ENCODE results near the gene CDC42BPA.
"Not testable (repeated sequence)": the region's sequence is repeated elsewhere in the genome, so short reads cannot be mapped to it uniquely, and the experiment has no call there.

The CDC42BPA gene, protein sequence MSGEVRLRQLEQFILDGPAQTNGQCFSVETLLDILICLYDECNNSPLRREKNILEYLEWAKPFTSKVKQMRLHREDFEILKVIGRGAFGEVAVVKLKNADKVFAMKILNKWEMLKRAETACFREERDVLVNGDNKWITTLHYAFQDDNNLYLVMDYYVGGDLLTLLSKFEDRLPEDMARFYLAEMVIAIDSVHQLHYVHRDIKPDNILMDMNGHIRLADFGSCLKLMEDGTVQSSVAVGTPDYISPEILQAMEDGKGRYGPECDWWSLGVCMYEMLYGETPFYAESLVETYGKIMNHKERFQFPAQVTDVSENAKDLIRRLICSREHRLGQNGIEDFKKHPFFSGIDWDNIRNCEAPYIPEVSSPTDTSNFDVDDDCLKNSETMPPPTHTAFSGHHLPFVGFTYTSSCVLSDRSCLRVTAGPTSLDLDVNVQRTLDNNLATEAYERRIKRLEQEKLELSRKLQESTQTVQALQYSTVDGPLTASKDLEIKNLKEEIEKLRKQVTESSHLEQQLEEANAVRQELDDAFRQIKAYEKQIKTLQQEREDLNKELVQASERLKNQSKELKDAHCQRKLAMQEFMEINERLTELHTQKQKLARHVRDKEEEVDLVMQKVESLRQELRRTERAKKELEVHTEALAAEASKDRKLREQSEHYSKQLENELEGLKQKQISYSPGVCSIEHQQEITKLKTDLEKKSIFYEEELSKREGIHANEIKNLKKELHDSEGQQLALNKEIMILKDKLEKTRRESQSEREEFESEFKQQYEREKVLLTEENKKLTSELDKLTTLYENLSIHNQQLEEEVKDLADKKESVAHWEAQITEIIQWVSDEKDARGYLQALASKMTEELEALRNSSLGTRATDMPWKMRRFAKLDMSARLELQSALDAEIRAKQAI (N-terminal part only)

DNA sequence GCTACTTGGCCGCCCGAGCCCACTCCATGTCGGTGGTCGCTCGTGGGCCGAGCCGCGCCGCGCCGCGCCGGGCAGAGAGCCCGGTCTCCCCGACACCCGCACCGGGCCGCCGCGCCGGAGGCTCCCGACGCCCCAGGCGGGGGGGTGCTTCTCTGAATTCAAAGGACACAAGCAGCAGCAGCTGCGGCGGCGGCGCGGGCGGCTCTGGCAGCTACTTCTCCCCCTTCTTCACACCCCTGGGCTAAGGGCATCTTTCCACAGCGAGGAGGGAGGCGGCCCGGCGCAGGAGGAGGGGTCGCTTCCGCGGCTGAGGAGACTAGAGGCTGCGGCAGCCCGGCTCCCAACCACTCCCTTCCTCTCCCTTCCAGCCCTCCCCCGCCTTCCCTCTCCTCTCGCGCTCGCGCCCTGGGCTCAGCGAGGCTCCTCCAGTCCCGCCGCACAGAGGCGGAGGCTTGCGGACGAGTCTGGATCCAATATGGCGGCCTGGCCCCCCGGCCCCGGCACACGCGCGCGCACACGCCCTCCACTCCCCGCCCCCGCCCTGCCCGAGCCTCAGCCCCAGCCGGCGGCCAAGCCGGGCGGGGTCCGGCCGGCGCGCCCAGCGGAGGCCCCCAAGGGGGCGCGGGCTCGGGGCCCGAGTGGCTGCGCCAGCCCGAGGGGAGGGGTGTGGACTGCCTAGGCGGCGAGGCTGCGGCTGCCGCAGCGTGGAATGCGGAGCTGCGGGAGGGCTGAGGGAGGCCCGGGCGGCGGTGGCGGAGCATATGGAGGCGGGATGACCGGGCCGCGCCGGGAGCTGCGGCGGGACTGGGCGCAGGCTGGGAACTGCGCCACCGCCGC lies at the start of gene CDC42BPA:
Gene CDC42BPA (minus strand): TSS at position 477 of the 837 bp plus-strand sequence. CDS start 1,310 bp downstream, outside the sequence.
- DNase-seq, result peak; percentile 50

GRCh38 chr1:227368009-227368408 lies 49.7 kb upstream of the CDC42BPA start:
- DNase-seq, result no peak

DNA sequence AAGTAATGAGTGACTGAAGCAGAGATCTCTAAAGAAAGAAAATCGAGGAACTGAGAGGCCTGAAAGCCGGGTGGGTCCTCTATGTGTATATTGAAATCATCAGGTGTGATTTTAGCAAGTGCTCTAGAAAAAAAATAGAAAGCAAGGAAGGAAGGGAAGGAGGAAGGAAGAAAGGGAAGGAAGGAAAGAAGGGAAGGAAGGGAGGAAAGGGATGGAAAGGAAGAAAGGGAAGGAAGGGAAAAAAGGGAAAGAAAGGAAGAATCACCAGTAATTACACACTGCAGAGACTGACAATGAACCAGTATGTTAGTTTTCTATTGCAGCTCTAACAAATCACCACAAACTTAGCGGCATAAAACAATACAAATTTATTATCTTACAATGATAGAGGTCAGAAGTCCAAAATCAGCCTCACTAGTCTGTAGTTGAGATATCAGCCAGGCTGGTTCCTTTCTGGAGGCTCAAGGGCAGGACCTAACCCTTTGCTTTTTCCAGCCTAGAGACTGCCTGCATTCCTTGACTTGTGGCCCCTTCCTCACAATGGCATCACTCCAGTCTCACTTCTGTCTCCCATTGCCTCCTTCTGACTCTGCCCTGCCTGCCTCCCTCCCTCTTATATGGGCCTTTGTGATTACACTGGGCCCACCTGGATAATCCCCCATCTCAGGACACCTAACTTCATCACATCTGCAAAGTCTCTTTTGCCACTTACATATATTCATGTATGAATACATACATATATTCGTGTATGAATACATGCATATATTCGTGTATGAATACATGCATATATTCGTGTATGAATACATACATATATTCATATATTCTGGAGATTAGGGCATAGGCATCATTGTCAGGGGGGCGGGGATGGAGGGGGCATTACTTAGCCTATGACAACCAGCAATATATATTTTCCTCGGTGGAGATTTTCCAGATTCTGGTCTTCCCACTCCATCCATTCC lies 47.5 kb upstream of the CDC42BPA start:
- DNase-seq, result no peak

- DNase-seq, result no peak
Observed at GRCh38 chr1:227364657-227365056, 46.4 kb upstream of the CDC42BPA start.

- DNase-seq, result no peak
Observed at GRCh38 chr1:227363825-227364224, 45.5 kb upstream of the CDC42BPA start.

GRCh38 chr1:227362039-227362438 lies 43.7 kb upstream of the CDC42BPA start:
- DNase-seq, result no peak

DNA sequence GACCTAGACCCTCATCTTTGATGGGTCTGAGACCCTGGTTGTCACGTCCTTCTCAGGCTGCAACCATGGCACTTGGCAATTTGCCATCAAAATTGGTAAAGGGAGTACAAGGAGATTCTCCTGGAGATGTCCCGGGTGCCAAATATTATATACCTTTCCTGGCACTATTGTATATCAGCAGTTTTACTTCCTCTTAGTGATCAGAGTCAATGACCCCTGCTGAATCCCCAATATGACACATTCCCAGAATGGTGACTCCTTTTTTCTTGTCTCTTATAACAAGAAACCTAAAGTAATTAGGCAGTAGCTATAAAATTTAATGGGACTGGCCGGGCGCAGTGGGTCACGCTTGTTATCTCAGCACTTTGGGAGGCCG lies 39.6 kb upstream of the CDC42BPA start:
- no peak for DNase-seq

DNA sequence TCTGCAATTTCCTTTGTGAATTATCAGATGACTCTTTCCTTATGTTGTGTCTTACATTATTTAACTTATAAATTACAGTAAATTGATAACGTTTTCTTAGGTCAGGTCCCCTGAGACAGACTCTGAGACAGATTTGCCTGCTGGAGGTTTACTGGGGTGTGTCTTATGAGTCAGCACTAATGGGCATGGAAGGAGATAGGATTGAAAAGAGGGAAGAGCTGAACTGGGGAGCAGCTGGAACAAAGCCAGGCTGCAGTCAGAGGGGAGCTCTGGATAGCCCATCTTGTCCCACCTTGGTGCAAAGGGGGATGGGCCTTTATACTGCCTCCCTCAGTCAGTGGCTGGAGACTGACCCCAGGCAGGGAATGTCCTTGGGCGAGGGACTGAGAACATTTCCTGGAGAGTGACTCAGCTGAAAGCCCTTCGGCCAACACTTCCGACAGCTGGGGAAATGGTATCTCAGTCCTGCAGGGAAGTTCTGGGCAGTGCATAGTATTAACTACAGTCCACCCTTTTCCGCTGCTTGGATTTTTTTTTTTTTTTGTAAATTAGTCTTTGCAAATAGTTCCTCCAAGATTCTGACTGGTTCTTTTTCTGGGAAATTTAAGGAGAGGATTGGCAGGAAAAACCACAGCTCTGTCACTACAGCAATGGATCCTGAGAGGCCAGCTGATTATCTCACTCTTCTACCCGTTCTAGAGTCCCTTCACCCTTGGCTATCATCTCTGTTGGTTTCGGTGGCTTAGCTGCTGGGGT lies 39.1 kb upstream of the CDC42BPA start:
- no peak for DNase-seq

DNA sequence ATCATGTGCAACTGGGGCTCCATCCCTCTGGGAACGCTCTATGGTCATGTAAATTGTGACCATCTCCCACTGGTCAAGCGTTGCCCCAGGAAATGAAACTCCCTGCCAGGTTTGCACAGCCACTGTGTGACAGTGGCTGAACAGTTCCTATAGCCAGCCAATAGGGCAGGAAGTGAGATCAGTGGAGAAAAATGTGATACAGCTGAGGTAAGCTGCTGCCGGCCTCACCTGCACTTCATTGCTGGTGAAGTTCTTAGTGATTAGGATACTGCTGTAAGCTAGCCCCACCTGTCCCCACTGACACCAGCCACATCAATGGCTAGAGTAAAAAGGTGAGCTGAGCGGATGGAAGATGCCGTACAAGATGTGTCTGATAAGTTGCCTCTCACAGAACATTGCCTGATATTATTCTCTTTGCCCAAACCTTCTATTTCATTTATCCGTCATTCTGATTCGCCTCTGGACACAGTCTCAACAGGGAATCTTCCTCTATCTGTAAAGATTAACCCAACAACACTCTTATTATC lies 38.4 kb upstream of the CDC42BPA start:
- DNase-seq, result no peak

GRCh38 chr1:227355542-227356245 lies 37.4 kb upstream of the CDC42BPA start:
- no peak for DNase-seq

- no peak for DNase-seq
Observed at GRCh38 chr1:227353186-227353585, 34.9 kb upstream of the CDC42BPA start.

GRCh38 chr1:227352164-227352563 lies 33.9 kb upstream of the CDC42BPA start:
- DNase-seq, result not testable (repeated sequence)

DNA sequence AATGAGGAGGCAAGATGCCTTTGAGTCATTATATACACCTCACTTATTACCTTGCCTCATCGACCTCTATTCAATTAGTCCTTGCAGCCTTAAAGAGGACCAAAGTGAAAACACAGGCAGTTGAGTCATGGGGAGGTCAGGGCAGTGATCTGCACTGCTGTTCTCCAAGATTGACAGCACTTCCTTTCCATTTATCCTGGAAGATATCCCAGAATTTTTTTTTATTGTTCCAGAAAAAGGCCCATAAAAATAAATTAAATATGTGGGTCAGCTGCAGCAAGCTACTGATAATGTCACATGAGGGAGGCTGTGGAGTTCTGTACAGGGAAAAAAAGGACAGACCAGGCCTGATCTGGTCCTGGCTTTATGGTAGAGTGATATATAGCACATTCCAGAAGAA lies 33.2 kb upstream of the CDC42BPA start:
- no peak for DNase-seq

- DNase-seq, result no peak
Observed at GRCh38 chr1:227349967-227350366, 31.7 kb upstream of the CDC42BPA start.

GRCh38 chr1:227343727-227344551 lies 25.6 kb upstream of the CDC42BPA start:
- no peak for DNase-seq

DNA sequence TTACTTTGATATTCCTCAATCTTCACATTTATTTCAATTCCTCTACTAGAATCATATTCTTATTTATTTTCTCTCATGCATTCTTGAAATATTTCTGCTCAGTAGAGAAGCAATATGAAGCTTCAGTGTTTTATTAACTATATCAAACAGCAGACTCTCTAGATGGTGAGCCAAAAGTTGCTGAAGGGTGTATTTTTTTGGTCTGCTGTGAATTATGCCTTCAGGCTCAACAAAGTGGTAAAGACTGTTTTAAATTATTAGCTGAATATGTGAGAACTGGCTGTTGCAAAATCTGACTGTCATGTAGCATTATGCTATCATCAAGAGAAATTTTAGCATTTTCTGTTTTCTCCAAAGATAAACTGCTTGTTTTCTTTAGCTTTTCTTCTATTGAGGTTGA lies 24.9 kb upstream of the CDC42BPA start:
- DNase-seq, result no peak

- DNase-seq, result no peak
Observed at GRCh38 chr1:227342075-227342829, 24.0 kb upstream of the CDC42BPA start.

GRCh38 chr1:227336136-227336535 lies 17.8 kb upstream of the CDC42BPA start:
- DNase-seq, result not testable (repeated sequence)

Measured in NCI-H526 treated with DMSO at 0.1 percent for 48 hours (cell line).